Left kidney (tissue), 2 donors: Measurements from ENCODE around the gene LAPTM5. TPM values are rescaled to one million over a fixed set of nuclear protein-coding genes. Genes with fewer than 3 reads are reported as not detected.
"Not testable (repeated sequence)": the region's sequence is repeated elsewhere in the genome, so short reads cannot be mapped to it uniquely, and the experiment has no call there.

ENCODE experiments used
- DNase-seq: peaks from one replicate; pipeline ENCODE4 v3.0.0-alpha.2; 2013
- polyA plus RNA-seq: library from polyadenylated mRNA; unstranded; fragments of 120-200 nt; gene quantifications from one replicate; pipeline ENCODE4 v1.2.1, GENCODE V29; 2013; ENCODE audit not compliant: insufficient read length

The LAPTM5 gene
- polyA plus RNA-seq, 1 donor = 12.7 TPM

DNA sequence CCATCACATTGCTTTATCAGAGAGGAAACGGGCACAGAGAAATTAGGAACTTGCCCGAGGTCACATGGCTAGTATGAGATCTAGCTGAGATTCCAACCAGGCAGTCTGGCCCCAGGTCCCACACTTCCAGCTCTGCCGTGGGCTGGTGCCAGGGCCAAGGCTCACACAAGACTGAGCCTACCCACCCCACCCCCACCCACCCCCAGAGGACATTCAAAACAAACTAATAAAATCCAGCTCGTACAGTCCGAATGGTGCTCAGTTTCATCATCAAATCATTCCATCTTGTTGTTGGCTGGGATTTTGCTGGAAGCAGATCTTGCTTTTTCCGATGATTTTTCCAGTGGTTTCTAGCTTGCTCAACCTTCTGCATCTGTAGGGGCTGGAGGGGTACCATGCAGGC, 62.1 kb downstream of the LAPTM5 start:
- no peak for DNase-seq

DNA sequence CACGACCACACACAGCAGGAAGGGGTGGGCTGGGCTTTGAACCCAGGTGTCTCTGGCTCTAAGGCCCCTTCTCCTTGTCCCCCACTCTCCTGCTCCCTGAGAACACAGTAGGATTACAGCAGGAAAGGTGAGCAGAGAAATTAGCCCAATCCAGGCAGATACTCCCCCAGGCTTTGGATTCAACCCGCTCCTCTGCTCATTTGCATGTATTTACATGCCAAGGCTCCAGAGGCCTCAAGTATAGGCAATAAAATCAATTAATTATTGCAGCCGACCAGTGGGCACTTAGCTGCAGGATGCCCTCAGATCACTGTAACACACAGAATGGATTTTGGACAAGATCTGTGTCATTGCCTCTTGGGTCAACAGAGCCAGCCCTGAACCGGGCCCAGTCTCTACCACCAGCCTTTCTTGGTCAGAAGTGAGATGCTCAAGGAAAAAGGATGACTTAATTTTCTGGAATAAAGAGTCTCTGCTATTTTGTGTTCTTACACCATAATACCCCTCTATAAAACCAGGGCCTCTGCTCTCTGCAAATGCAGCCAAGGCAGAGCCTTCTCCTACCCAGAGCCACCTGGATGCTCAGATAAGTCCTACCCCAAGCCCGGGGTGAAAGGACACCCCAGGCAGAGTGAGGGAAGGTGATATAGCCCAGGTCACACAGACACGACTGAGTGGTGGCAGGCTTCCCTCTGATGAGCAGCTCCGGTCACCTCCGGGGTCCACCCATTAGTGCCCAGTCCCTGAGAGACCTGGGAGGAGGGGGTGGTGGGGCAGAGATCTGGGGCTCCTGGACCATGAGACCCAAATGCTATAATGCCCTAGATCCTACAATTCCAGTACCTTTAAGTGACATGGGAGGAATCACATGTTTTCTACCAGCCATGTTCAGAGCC, 63.0 kb downstream of the LAPTM5 start:
- DNase-seq = no peak

GRCh38 chr1:30693822-30694221, 63.8 kb downstream of the LAPTM5 start:
- no peak for DNase-seq

GRCh38 chr1:30693366-30693765, 64.2 kb downstream of the LAPTM5 start:
- DNase-seq = no peak

- no peak for DNase-seq
Observed at GRCh38 chr1:30692948-30693301, 64.6 kb downstream of the LAPTM5 start.

GRCh38 chr1:30692201-30692947, 65.2 kb downstream of the LAPTM5 start:
- DNase-seq = no peak

DNA sequence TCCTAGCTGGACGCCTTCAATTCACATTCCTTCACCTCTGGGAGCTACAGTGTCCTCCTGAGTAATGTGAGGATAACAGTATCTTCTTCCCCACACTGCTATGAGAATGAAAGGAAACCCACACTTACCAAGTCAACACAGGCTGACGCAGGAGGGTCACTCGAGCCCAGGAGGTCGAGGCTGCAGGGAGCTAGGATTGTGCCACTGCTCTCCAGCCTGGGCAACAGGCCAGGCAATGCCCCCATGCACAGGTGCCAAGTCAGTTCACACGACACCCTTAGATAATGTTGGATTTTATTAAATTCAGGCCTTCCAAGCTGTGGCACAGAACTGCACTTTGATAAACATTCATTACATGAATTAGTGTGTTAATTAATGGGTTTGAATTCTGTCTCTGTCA, 66.1 kb downstream of the LAPTM5 start:
- no peak for DNase-seq

GRCh38 chr1:30689901-30690645, 67.5 kb downstream of the LAPTM5 start:
- no peak for DNase-seq

GRCh38 chr1:30688920-30689794, 68.4 kb downstream of the LAPTM5 start:
- no peak for DNase-seq

DNA sequence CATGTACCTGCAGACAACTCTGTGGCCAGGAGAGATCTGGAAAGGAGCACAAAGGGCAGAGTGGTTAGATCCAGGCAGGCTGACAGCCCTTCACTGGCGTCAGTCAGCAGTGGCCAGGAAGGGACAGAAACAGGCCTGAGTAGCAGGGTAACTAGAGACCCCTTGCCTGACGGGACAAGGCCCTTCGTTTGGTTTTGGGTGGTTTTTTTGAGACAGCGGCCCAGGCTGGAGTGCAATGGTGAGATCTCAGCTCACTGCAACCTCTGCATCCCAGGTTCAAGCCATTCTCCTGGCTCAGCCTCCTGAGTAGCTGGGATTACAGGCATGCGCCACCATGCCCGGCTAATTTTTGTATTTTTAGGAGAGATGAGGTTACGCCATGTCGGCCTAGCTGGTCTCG, 69.1 kb downstream of the LAPTM5 start:
- DNase-seq = not testable (repeated sequence)

- no peak for DNase-seq
Observed at GRCh38 chr1:30687886-30688285, 69.7 kb downstream of the LAPTM5 start.

GRCh38 chr1:30686236-30686935, 71.2 kb downstream of the LAPTM5 start:
- DNase-seq = no peak

GRCh38 chr1:30685796-30686165, 71.8 kb downstream of the LAPTM5 start:
- DNase-seq = no peak

DNA sequence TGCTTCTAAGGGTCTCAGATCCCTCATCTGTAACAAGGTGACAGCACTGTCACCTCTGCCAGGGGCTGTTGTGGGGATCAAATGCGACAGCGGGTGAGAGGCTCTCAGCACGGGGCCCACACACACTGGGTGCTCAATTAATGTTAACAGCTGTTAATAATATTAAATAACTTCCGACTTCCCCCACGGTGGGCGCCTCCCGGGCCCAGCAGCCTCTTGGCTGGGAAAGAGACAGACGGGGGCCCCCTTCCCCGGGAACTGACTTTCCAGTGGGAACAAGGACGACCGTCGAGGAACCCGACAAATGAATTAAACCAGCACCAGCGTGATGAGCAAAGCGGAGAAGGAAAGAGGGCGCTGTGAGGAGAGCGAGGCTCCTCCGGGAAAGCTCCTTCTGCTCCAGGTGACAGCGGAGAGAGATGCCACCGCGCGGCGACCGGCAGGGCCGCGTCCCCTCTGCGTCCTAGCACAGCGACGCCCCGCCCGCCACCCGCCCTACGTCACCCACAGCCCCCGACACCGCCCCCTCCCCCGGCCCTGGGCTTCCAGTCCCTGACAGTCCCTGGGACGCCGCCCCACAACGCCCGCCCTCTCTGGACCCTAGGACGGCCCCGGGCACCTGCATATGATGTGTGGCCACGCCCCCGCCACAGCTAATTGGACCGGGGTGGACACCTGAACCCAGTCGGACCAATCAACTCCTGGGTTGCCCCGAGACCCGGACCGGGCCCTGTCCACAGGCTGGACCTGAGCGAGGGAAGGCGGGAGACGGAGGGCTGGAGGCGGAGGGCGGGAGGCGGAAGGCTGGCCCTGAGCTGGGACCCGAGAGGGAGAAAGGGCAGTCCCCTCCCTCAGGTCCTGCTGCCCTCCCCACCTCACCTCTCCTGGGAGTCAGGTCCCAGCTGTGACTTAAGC, 72.4 kb downstream of the LAPTM5 start:
- peak; percentile 82 for DNase-seq

- no peak for DNase-seq
Observed at GRCh38 chr1:30684259-30684658, 73.3 kb downstream of the LAPTM5 start.

GRCh38 chr1:30683699-30684098, 73.9 kb downstream of the LAPTM5 start:
- DNase-seq = no peak
